IPS-20b (cell line): Measurements from ENCODE around the gene ABCB9.

Experiments used
- H3K27ac ChIP-seq: one replicate; pipeline ENCODE4 v1.5.1; 2013; ENCODE audit warnings: low read length
- H3K27me3 ChIP-seq: 2 replicates; pipeline ENCODE4 v1.6.1; 2013; ENCODE audit warnings: mild to moderate bottlenecking, low read length, inconsistent platforms; ENCODE audit not compliant: insufficient read depth
- H3K36me3 ChIP-seq: 2 replicates; pipeline ENCODE4 v1.6.1; 2013; ENCODE audit warnings: low read depth, mild to moderate bottlenecking, inconsistent platforms, low read length, moderate library complexity; ENCODE audit not compliant: insufficient read depth
- H3K4me1 ChIP-seq: 2 replicates; pipeline ENCODE4 v1.6.1; 2013; ENCODE audit warnings: mild to moderate bottlenecking, control low read depth, inconsistent platforms, low read length, moderate library complexity; ENCODE audit not compliant: insufficient read depth
- H3K4me3 ChIP-seq: 2 replicates; pipeline ENCODE4 v1.5.1; 2013; ENCODE audit warnings: mild to moderate bottlenecking, low read length, inconsistent platforms
- H3K9ac ChIP-seq: 2 replicates; pipeline ENCODE4 v1.6.1; 2013; ENCODE audit warnings: low read depth, mild to moderate bottlenecking, inconsistent platforms, low read length, moderate library complexity
- H3K9me3 ChIP-seq: 2 replicates; pipeline ENCODE4 v1.6.1; 2013; ENCODE audit warnings: mild to moderate bottlenecking, low read depth, low read length, inconsistent platforms; ENCODE audit not compliant: insufficient read depth

The ABCB9 gene

DNA sequence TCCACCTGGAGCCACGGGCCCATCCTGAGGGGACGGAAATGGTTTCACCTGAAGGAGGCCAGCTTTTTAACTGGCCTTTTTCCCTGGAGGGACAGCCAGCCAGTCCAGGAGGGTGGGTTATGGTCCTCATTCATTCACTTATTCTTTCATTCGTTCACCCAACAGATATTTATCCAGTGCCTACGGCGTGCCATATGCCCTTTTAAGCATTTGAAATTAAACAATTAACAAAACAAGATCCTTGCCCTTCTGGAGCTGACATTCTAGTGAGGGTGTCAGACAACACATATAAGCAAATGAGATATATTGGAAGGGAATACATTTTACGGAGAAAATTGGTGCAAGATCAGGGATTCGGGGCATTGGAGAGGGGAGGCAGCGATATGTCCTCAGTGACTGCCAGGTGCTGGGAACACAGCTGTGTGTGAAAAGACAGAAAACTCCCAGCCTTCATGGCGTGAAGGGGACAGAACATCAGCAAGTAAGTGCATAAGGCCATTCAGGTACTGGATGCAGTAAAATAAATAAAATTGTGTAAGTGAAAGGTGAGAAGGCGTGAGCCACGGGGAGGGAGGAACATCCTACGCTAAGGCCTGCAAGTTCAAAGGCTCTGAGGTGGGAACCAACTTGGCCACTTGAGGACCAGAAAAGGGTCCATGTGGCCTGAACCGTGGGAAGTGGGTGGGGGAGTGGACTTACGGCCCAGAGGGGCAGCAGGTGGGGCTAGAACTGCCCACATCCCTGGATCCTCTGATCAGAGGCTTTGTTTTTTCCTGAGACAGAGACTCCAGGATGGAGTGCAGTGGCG lies 684 bp upstream of the ABCB9 start:
- Histone ChIP-seq H3K27me3 (peaks cover 15% of the 10 kb centered on the region; the same call in 1 of the 2 replicates), H3K36me3 (no peaks in the 10 kb centered on the region), H3K9me3 (no peaks in the 10 kb centered on the region), H3K4me3 (peak overlapping the region; percentile 33; the same call in 1 of the 2 replicates), H3K4me1 (peaks cover 7% of the 10 kb centered on the region; the same call in 1 of the 2 replicates), H3K9ac (no peak overlapping the region), H3K27ac (no peak overlapping the region)

- Histone ChIP-seq H3K36me3 (no peaks in the 10 kb centered on the region), H3K4me3 (peak overlapping the region; percentile 84; the same call in 1 of the 2 replicates), H3K27me3 (peaks cover 15% of the 10 kb centered on the region; the same call in 1 of the 2 replicates), H3K27ac (no peak overlapping the region), H3K4me1 (peaks cover 7% of the 10 kb centered on the region; the same call in 1 of the 2 replicates), H3K9me3 (no peaks in the 10 kb centered on the region), H3K9ac (no peak overlapping the region)
Observed at GRCh38 chr12:122965321-122965751, 927 bp downstream of the ABCB9 start.

DNA sequence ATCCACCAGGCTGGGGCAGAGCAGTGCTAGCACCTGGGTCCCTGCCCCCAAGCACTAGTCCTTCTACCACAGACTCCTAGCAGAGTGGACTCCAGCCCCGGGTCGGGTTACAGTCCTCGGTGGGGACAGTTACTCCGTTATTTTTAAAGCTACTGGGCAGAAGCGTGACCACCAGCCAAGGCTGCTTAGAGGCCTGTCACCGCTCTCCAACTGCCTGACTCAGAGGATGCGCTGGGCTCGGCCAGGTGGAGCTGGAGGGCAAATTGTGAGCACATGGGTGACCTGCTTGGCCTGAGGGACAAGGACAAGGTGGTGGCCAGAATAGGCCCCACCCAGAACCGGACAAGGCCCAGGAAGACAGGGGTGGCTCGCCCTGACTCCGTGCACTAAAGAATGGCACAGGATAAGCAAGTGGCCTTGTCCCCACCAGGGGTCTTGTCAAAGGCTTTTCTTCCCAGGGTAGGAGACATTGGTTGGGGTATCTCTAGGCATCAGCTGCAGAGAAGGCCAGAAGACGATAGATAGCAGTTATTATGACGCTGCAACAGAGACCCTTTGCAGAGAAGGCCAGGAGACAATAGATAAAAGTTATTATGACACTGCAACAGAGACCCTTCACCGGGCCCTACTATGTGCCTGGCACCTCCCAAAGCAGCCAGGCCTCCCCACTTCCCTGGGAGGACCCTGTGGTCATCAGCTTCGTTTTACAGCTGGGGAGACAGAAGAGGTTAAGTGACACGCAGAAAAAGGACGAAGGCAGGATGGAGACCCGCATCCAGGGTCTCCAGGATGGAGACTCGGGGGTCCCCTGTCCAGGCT lies 1.6 kb downstream of the ABCB9 start:
- no peaks in the 10 kb centered on the region; the same call in 1 of the 2 replicates for H3K36me3 ChIP-seq
- peaks cover 7% of the 10 kb centered on the region; the same call in 1 of the 2 replicates for H3K4me1 ChIP-seq
- H3K9ac ChIP-seq, result no peak overlapping the region
- no peak overlapping the region for H3K27ac ChIP-seq
- H3K4me3 ChIP-seq, result no peak overlapping the region
- no peaks in the 10 kb centered on the region for H3K9me3 ChIP-seq
- peaks cover 15% of the 10 kb centered on the region; the same call in 1 of the 2 replicates for H3K27me3 ChIP-seq

- no peak overlapping the region for H3K9ac ChIP-seq
- H3K9me3 ChIP-seq, result no peaks in the 10 kb centered on the region
- no peaks in the 10 kb centered on the region; the same call in 1 of the 2 replicates for H3K36me3 ChIP-seq
- no peak overlapping the region for H3K4me3 ChIP-seq
- H3K27ac ChIP-seq, result no peak overlapping the region
- peaks cover 7% of the 10 kb centered on the region; the same call in 1 of the 2 replicates for H3K4me1 ChIP-seq
- peaks cover 15% of the 10 kb centered on the region; the same call in 1 of the 2 replicates for H3K27me3 ChIP-seq
Observed at GRCh38 chr12:122963941-122964265, 2.4 kb downstream of the ABCB9 start.

- Histone ChIP-seq H3K4me1 (peaks cover 6% of the 10 kb centered on the region; the same call in 1 of the 2 replicates), H3K27me3 (peaks cover 15% of the 10 kb centered on the region; the same call in 1 of the 2 replicates), H3K9me3 (no peaks in the 10 kb centered on the region), H3K4me3 (no peak overlapping the region), H3K36me3 (no peaks in the 10 kb centered on the region; the same call in 1 of the 2 replicates), H3K9ac (no peak overlapping the region), H3K27ac (no peak overlapping the region)
Observed at GRCh38 chr12:122961531-122962329, 4.5 kb downstream of the ABCB9 start.

- H3K9ac ChIP-seq, result no peak overlapping the region
- H3K27ac ChIP-seq, result no peak overlapping the region
- no peaks in the 10 kb centered on the region for H3K9me3 ChIP-seq
Observed at GRCh38 chr12:122960193-122960569, 6.1 kb downstream of the ABCB9 start.

GRCh38 chr12:122959566-122960192 lies 6.6 kb downstream of the ABCB9 start:
- H3K4me3 ChIP-seq, result no peak overlapping the region
- no peaks in the 10 kb centered on the region for H3K9me3 ChIP-seq
- H3K4me1 ChIP-seq, result 0 out of 2 replicates have a peak, but pooled peaks cover 4% of the 10 kb centered on the region
- no peak overlapping the region for H3K9ac ChIP-seq
- H3K36me3 ChIP-seq, result no peaks in the 10 kb centered on the region; the same call in 1 of the 2 replicates
- 0 out of 2 replicates have a peak, but pooled peaks cover 3% of the 10 kb centered on the region for H3K27me3 ChIP-seq
- no peak overlapping the region for H3K27ac ChIP-seq

More at GRCh38 chr12:122960193-122960569, 6.1 kb downstream of the ABCB9 start:
- Histone ChIP-seq H3K27me3 (peaks cover 8% of the 10 kb centered on the region; the same call in 1 of the 2 replicates), H3K36me3 (no peaks in the 10 kb centered on the region; the same call in 1 of the 2 replicates), H3K4me3 (no peak overlapping the region), H3K4me1 (0 out of 2 replicates have a peak, but pooled peaks cover 4% of the 10 kb centered on the region)

DNA sequence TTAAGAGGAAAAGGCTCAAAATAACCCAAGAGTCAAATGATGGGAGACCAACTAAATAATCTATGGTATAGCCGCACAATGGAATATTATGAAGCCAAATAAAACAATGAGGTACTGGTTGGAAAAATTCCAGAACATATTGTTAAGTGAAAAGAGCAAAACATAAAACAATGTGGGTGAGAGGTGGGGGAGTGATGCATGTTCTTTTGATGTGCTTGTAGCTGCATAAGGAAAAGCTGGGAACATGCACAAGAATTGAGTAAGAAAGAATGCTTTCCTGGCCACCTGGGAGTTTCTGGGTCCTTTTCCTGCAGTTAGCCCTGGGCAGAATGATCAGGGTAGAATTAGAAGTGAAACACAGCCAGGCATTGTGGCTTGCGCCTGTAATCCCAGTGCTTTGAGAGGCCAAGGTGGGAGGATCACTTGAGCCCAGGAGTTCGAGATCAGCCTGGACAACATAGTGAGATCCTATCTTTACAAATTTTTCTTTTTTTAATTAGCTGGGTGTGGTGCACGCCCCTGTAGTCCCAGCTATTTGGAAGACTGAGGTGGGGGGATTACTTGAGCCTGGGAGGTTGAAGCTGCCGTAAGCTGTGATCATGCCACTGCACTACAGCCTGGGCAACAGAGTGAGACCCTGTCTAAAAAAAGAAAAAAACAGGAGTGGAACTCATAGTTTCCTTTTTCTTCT lies 7.9 kb downstream of the ABCB9 start:
- Histone ChIP-seq H3K4me3 (no peak overlapping the region), H3K4me1 (no peaks in the 10 kb centered on the region), H3K9ac (no peak overlapping the region), H3K27ac (no peak overlapping the region), H3K36me3 (no peaks in the 10 kb centered on the region; the same call in 1 of the 2 replicates), H3K27me3 (no peaks in the 10 kb centered on the region), H3K9me3 (no peaks in the 10 kb centered on the region)

DNA sequence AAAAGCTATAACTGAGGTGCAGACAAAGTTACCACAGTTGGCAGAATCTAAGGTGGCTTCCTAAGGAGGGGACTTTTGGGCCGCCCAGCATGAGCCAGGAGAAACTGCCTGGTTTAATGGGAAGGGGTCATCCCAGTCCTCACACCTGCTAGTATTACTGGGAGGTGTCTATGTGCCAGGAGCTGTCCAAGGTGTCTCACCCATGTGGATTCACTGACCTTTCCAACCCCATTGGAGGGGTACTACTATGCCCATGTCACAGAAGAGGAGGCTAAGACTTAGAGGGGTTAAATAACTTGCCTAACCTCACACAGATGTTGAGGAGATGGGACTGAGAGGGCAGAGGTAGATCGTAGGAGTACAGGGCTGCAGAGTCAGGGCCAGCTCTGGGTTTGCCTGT lies 10.2 kb downstream of the ABCB9 start:
- Histone ChIP-seq H3K36me3 (no peaks in the 10 kb centered on the region; the same call in 1 of the 2 replicates), H3K4me1 (no peaks in the 10 kb centered on the region), H3K27ac (no peak overlapping the region), H3K9me3 (no peaks in the 10 kb centered on the region), H3K9ac (no peak overlapping the region), H3K4me3 (no peak overlapping the region), H3K27me3 (no peaks in the 10 kb centered on the region)

GRCh38 chr12:122955156-122955555 lies 11.1 kb downstream of the ABCB9 start:
- Histone ChIP-seq H3K36me3 (no peaks in the 10 kb centered on the region; the same call in 1 of the 2 replicates), H3K27me3 (no peaks in the 10 kb centered on the region), H3K4me1 (no peaks in the 10 kb centered on the region), H3K27ac (no peak overlapping the region), H3K9ac (no peak overlapping the region), H3K4me3 (no peak overlapping the region), H3K9me3 (no peaks in the 10 kb centered on the region)
